GM19240 (cell line): ENCODE measurements around the gene TMEM44.

Experiments
- DNase-seq: peaks from one replicate; pipeline ENCODE4 v3.0.0; 2011; ENCODE audit warnings: low spot score; ENCODE audit not compliant: insufficient read length

Gene TMEM44

GRCh38 chr3:194579091-194579606, 54.1 kb downstream of the TMEM44 start:
- no peak for DNase-seq

- DNase-seq: no peak
Measured at GRCh38 chr3:194577986-194578905, 55.0 kb downstream of the TMEM44 start.

- no peak for DNase-seq
Measured at GRCh38 chr3:194575484-194576210, 57.6 kb downstream of the TMEM44 start.

- no peak for DNase-seq
Measured at GRCh38 chr3:194574639-194575483, 58.4 kb downstream of the TMEM44 start.

- peak; percentile 51 for DNase-seq
Measured at GRCh38 chr3:194573680-194574437, 59.4 kb downstream of the TMEM44 start.

- no peak for DNase-seq
Measured at GRCh38 chr3:194572944-194573491, 60.2 kb downstream of the TMEM44 start.

GRCh38 chr3:194572143-194572789, 61.0 kb downstream of the TMEM44 start:
- DNase-seq: no peak

GRCh38 chr3:194571491-194572142, 61.6 kb downstream of the TMEM44 start:
- DNase-seq: no peak

- DNase-seq: no peak
Measured at GRCh38 chr3:194570898-194571297, 62.3 kb downstream of the TMEM44 start.

GRCh38 chr3:194570235-194570634, 63.0 kb downstream of the TMEM44 start:
- DNase-seq: no peak

- no peak for DNase-seq
Measured at GRCh38 chr3:194569252-194569651, 64.0 kb downstream of the TMEM44 start.

GRCh38 chr3:194565597-194566190, 67.5 kb downstream of the TMEM44 start:
- no peak for DNase-seq

- no peak for DNase-seq
Measured at GRCh38 chr3:194562986-194563385, 70.2 kb downstream of the TMEM44 start.

GRCh38 chr3:194561306-194561974, 71.8 kb downstream of the TMEM44 start:
- DNase-seq: no peak

- no peak for DNase-seq
Measured at GRCh38 chr3:194560047-194560446, 73.2 kb downstream of the TMEM44 start.

GRCh38 chr3:194559530-194559929, 73.7 kb downstream of the TMEM44 start:
- no peak for DNase-seq

- DNase-seq: no peak
Measured at GRCh38 chr3:194556086-194557056, 76.8 kb downstream of the TMEM44 start.
